ENCODE data around the gene PPP1R36.

DNA sequence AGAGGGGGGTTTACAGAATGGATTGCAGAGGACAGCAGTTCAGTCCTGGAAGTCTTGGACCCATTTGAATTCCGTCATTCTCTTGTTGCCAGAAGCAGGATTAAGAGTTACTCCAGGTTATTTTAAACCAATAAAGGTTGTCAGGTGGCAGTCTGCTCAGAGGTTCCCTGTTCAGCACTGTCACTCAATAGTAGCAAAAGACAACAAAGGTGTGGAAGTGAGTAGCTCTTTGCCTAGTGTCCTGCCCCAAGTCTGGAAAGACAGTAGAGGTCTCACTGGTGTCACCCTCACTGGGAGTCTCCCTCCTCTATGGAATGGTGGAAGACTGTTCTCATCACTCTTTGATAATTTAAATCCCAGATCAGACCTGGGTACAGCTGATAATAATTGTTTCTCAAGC, 81.0 kb downstream of the PPP1R36 start:
- TF ChIP-seq, protein P1, sequence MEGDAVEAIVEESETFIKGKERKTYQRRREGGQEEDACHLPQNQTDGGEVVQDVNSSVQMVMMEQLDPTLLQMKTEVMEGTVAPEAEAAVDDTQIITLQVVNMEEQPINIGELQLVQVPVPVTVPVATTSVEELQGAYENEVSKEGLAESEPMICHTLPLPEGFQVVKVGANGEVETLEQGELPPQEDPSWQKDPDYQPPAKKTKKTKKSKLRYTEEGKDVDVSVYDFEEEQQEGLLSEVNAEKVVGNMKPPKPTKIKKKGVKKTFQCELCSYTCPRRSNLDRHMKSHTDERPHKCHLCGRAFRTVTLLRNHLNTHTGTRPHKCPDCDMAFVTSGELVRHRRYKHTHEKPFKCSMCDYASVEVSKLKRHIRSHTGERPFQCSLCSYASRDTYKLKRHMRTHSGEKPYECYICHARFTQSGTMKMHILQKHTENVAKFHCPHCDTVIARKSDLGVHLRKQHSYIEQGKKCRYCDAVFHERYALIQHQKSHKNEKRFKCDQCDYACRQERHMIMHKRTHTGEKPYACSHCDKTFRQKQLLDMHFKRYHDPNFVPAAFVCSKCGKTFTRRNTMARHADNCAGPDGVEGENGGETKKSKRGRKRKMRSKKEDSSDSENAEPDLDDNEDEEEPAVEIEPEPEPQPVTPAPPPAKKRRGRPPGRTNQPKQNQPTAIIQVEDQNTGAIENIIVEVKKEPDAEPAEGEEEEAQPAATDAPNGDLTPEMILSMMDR (conservative IDR thresholded peaks at IDR 0.05), result no peak
- TF ChIP-seq EZH2 (IDR thresholded peaks at IDR 0.05; ENCODE audit: low read depth), result no peak

All from PC-9 (cell line).